Stimulated activated effector memory CD8-positive, alpha-beta T cell treated with anti-CD3 and anti-CD28 coated beads, Interleukin-12 subunit alpha, Interleukin-12 subunit beta, amount 100 ng/mL, for 72 hours (primary cell): ENCODE measurements around the gene HRK.

Experiments
- ATAC-seq: fragments of 150-1000 bp; cut with Tn5 transposase; 2 replicates; pipeline ENCODE4 v1.10.0; 2021
- DNase-seq, 2 donors: peaks; one replicate each; pipeline ENCODE4 v3.0.0; 2021 to 2022; ENCODE audit warnings: low spot score in 2 of 2
- H3K27ac Mint-ChIP-seq: one replicate; pipeline ENCODE4 v1.8.0; 2022; ENCODE audit warnings: mild to moderate bottlenecking, mixed read lengths
- H3K36me3 Mint-ChIP-seq: one replicate; pipeline ENCODE4 v1.8.0; 2022; ENCODE audit warnings: mild to moderate bottlenecking, mixed read lengths
- H3K4me1 Mint-ChIP-seq: one replicate; pipeline ENCODE4 v1.8.0; 2022; ENCODE audit warnings: mixed read lengths
- H3K4me3 Mint-ChIP-seq: one replicate; pipeline ENCODE4 v1.8.0; 2022; ENCODE audit warnings: mild to moderate bottlenecking, mixed read lengths
- H3K9me3 Mint-ChIP-seq: one replicate; pipeline ENCODE4 v1.8.0; 2022; ENCODE audit warnings: mixed read lengths

The HRK gene

GRCh38 chr12:116910645-116911451, 29.6 kb upstream of the HRK start, which contains the start of gene FBXW8:
Gene FBXW8, plus strand, starts transcription at chr12:116910950. Its CDS starts 88 bp downstream, at chr12:116911038.
- no peaks in the 10 kb centered on the region for H3K9me3 Mint-ChIP-seq
- peak within 1 kb of the TSS; percentile 70 for H3K4me3 Mint-ChIP-seq
- H3K27ac Mint-ChIP-seq: peak within 1 kb of the TSS; percentile 79
- H3K4me1 Mint-ChIP-seq: peaks cover 27% of the 10 kb centered on the region
- H3K36me3 Mint-ChIP-seq: no peaks in the 10 kb centered on the region
- DNase-seq: peak; percentile 57 to 87
- ATAC-seq: peak; percentile 88

DNA sequence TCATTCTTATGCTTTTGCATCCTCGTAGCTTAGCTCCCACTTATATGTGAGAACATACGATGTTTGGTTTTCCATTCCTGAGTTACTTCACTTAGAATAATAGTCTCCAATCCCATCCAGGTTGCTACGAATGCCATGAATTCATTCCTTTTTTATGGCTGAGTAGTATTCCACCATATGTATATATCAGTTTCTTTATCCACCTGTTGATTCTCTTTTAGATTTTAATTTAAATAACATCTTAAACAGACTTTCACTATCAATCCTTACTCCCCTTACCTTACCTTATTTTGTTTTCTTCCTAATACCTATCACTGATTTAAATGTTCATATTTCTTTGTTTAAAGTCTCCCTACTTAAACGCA, 29.0 kb upstream of the HRK start:
- ATAC-seq: no peak
- peaks cover 21% of the 10 kb centered on the region for H3K4me1 Mint-ChIP-seq
- no peak for DNase-seq
- no peaks in the 10 kb centered on the region for H3K36me3 Mint-ChIP-seq
- H3K4me3 Mint-ChIP-seq: peak overlapping the region; percentile 70
- no peaks in the 10 kb centered on the region for H3K9me3 Mint-ChIP-seq
- peak overlapping the region; percentile 79 for H3K27ac Mint-ChIP-seq

DNA sequence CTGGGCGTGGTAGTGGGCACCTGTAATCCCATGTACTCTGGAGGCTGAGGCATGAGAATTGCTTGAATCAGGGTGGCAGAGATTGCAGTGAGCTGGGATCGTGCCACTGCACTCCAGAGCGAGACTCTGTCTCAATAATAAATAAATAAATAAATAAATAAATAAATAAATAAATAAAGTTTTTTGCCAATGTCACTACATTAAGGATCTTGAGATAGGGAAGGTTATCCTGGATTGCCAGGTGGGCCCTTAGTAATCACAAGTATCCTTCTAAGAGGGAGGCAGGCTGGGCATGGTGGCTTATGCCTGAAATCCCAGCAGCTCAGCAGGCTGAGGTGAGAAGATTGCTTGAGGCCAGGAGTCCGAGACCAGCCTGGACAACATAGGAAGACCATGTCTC, 25.0 kb upstream of the HRK start:
- H3K4me3 Mint-ChIP-seq: no peak overlapping the region
- DNase-seq (no peak), ATAC-seq (no peak)
- peaks cover 6% of the 10 kb centered on the region for H3K4me1 Mint-ChIP-seq
- H3K36me3 Mint-ChIP-seq: no peaks in the 10 kb centered on the region
- H3K27ac Mint-ChIP-seq: no peak overlapping the region
- no peaks in the 10 kb centered on the region for H3K9me3 Mint-ChIP-seq

GRCh38 chr12:116903818-116904217, 22.6 kb upstream of the HRK start:
- Mint-ChIP-seq H3K27ac (no peak overlapping the region), H3K9me3 (no peaks in the 10 kb centered on the region), H3K36me3 (no peaks in the 10 kb centered on the region), H3K4me1 (no peaks in the 10 kb centered on the region), H3K4me3 (no peak overlapping the region)
- ATAC-seq: no peak
- no peak for DNase-seq

DNA sequence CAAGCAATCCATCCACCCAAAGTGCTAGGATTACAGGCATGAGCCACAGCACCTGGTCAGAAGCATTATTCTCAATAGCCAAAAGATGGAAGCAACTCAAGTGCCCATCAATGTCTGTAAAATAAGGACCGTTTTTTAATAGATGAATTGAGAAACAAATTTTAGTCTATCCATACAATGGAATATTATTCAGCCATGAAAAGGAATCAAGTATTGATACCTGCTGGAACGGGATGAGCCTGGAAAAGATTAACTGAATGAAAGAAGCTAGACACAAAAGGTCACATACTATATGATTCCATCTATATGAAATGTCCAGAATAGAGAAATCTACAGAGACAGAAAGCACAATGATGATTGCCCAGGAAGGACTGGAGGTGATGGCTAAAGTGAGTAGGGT, 20.4 kb upstream of the HRK start:
- Mint-ChIP-seq H3K27ac (no peak overlapping the region), H3K4me3 (no peak overlapping the region), H3K36me3 (no peaks in the 10 kb centered on the region), H3K9me3 (no peaks in the 10 kb centered on the region), H3K4me1 (no peaks in the 10 kb centered on the region)
- DNase-seq (no peak), ATAC-seq (no peak)

GRCh38 chr12:116898669-116899068, 17.4 kb upstream of the HRK start:
- no peaks in the 10 kb centered on the region for H3K9me3 Mint-ChIP-seq
- no peak overlapping the region for H3K4me3 Mint-ChIP-seq
- H3K27ac Mint-ChIP-seq: no peak overlapping the region
- H3K36me3 Mint-ChIP-seq: no peaks in the 10 kb centered on the region
- ATAC-seq: no peak
- H3K4me1 Mint-ChIP-seq: no peaks in the 10 kb centered on the region
- no peak for DNase-seq

GRCh38 chr12:116897476-116897875, 16.2 kb upstream of the HRK start:
- no peak overlapping the region for H3K4me3 Mint-ChIP-seq
- no peak overlapping the region for H3K27ac Mint-ChIP-seq
- ATAC-seq: no peak
- no peak for DNase-seq
- no peaks in the 10 kb centered on the region for H3K36me3 Mint-ChIP-seq
- no peaks in the 10 kb centered on the region for H3K4me1 Mint-ChIP-seq
- H3K9me3 Mint-ChIP-seq: no peaks in the 10 kb centered on the region

DNA sequence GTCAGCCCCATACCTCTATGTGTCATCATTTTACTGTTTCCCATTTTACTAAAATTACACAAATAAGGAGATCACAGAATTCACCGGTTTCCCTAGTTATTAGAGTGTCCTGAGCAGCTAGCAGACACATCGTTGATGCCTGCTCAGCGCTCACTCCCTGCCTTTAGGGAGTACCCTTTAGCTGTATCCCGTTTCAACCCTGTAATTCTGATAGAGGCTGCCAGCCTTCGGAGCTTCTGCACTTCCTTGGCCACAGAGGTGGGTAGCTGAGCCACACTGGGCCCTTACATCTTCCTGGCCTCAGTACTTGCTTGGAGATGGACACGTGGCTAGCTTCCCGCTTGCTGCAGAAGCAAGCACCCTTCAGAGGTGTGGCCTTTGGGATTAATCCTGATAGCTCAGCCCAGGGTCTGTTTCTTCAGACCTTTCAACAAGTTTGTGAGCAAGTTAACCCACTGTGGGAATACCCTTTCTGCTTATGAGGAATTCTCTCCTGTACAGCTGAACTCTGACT, 15.2 kb upstream of the HRK start:
- no peaks in the 10 kb centered on the region for H3K4me1 Mint-ChIP-seq
- no peak overlapping the region for H3K27ac Mint-ChIP-seq
- H3K9me3 Mint-ChIP-seq: no peaks in the 10 kb centered on the region
- no peaks in the 10 kb centered on the region for H3K36me3 Mint-ChIP-seq
- no peak for ATAC-seq
- DNase-seq: no peak
- H3K4me3 Mint-ChIP-seq: no peak overlapping the region

DNA sequence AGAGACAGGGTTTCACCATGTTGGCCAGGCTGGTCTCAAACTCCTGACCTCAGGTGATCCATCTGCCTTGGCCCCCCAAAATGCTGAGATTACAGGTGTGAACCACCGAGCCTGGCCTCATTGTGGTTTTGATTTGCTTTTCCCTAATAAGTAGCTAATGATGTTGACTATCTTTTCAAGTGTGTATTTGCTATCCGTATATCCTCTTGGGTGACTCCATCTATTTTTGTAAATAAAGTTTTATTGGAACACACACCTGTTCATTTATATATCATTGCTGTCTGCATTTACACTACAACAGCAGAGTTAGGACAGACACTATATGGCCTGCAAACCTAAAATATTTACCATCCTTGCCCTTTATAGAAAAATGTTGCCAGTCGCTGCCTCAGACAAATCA, 13.7 kb upstream of the HRK start:
- H3K9me3 Mint-ChIP-seq: no peaks in the 10 kb centered on the region
- H3K36me3 Mint-ChIP-seq: no peaks in the 10 kb centered on the region
- DNase-seq (no peak), ATAC-seq (no peak)
- H3K4me1 Mint-ChIP-seq: no peaks in the 10 kb centered on the region
- no peak overlapping the region for H3K4me3 Mint-ChIP-seq
- no peak overlapping the region for H3K27ac Mint-ChIP-seq

GRCh38 chr12:116892349-116893140, 11.3 kb upstream of the HRK start:
- ATAC-seq: peak; percentile 47
- H3K4me1 Mint-ChIP-seq: no peaks in the 10 kb centered on the region

GRCh38 chr12:116891019-116891418, 9.8 kb upstream of the HRK start:
- no peak overlapping the region for H3K4me3 Mint-ChIP-seq
- ATAC-seq: no peak

More at GRCh38 chr12:116892349-116893140, 11.3 kb upstream of the HRK start:
- no peaks in the 10 kb centered on the region for H3K36me3 Mint-ChIP-seq
- H3K27ac Mint-ChIP-seq: no peak overlapping the region
- H3K4me3 Mint-ChIP-seq: no peak overlapping the region
- DNase-seq: no peak
- no peaks in the 10 kb centered on the region for H3K9me3 Mint-ChIP-seq

GRCh38 chr12:116890330-116890729, 9.1 kb upstream of the HRK start:
- no peak overlapping the region for H3K4me3 Mint-ChIP-seq
- DNase-seq (no peak), ATAC-seq (no peak)
- no peaks in the 10 kb centered on the region for H3K9me3 Mint-ChIP-seq
- H3K36me3 Mint-ChIP-seq: no peaks in the 10 kb centered on the region
- no peak overlapping the region for H3K27ac Mint-ChIP-seq
- no peaks in the 10 kb centered on the region for H3K4me1 Mint-ChIP-seq

More at GRCh38 chr12:116891019-116891418, 9.8 kb upstream of the HRK start:
- Mint-ChIP-seq H3K9me3 (no peaks in the 10 kb centered on the region), H3K36me3 (no peaks in the 10 kb centered on the region), H3K27ac (no peak overlapping the region), H3K4me1 (no peaks in the 10 kb centered on the region)
- no peak for DNase-seq

DNA sequence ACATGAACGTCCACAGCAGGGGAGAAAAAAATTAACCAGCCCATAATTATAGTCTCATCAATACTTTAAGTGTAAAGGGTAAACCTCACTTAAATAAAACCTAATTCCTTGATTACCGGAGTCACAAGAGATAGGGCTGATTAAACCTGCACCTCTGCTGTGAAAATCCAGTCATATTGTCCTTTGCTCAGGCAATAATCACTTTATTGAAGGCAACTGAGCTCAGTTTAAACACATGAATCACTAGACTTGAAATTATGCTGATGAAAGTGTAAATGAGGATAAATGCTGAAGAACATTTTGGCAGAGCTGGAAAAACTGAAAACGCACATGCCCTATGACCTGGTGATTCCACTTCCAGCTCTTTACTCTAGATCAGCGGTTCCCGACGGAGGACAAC, 6.7 kb upstream of the HRK start:
- no peak overlapping the region for H3K27ac Mint-ChIP-seq
- no peak for DNase-seq
- H3K4me1 Mint-ChIP-seq: no peaks in the 10 kb centered on the region
- ATAC-seq: no peak
- H3K9me3 Mint-ChIP-seq: no peaks in the 10 kb centered on the region
- no peaks in the 10 kb centered on the region for H3K36me3 Mint-ChIP-seq
- H3K4me3 Mint-ChIP-seq: no peak overlapping the region

DNA sequence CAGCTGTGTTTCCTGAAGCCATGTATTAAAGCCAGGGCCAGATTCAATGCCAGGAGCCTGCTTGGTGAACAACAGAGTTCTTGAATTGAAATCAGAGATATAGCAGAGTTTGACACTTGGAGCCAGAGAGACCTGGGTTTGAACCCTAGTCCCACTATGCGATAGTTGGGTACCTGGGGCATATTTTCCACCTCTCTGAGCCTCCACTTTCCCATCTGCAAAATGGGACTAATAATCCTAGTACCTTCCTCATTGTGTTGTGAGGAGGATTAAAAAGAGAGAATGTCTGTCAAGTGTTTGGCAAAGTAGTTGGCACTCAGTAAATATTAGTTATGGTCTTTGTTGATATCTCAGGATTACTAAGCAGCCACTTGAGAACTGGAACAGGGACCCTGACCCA, 6.0 kb upstream of the HRK start:
- Mint-ChIP-seq H3K9me3 (no peaks in the 10 kb centered on the region), H3K4me1 (peaks cover 2% of the 10 kb centered on the region), H3K4me3 (no peak overlapping the region), H3K36me3 (no peaks in the 10 kb centered on the region), H3K27ac (no peak overlapping the region)
- DNase-seq (no peak), ATAC-seq (no peak)

DNA sequence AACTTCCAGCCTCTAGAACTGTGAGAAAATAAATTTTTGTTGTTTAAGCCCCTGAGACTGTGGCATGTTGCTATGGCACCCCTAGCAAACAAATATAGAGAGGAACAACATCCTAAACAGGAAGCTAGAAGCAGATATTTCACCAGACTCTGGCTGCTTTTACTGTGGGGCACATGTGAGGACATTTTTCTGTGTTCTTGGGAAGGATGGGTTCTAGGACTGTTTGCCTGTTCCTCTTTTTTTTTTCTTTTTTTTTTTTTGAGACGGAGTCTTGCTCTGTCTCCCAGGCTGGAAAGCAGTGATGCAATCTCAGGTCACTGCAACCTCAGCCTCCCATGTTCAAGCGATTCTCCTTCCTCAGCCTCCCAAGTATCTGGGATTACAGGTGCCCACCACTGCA, 4.2 kb upstream of the HRK start:
- DNase-seq: no peak
- Mint-ChIP-seq H3K4me1 (peaks cover 14% of the 10 kb centered on the region), H3K36me3 (no peaks in the 10 kb centered on the region), H3K9me3 (no peaks in the 10 kb centered on the region), H3K27ac (no peak overlapping the region), H3K4me3 (no peak overlapping the region)
- no peak for ATAC-seq

DNA sequence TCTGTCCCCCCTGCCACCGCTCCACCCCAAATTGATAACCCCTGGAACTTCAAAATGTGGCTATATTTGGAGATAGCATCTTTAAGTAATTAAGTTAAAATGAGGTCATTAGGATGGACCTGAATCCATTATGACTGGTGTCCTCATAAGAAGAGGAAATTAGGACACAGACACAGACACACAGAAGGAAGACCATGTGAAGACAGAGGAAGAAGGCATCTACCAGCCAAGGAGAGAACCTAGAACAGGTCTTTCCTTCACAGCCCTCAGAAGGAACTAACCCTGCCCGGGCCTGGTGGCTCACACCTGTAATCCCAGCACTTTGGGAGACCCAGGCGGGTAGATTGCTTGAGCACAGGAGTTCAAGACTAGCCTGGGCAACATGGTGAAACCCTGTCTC, 3.6 kb upstream of the HRK start:
- Mint-ChIP-seq H3K4me1 (peaks cover 20% of the 10 kb centered on the region), H3K4me3 (no peak overlapping the region), H3K27ac (no peak overlapping the region), H3K36me3 (no peaks in the 10 kb centered on the region), H3K9me3 (no peaks in the 10 kb centered on the region)
- ATAC-seq (no peak), DNase-seq (no peak)
